HG03575 (cell line): ENCODE results near the gene LINGO3.
"Not testable (repeated sequence)": the region's sequence is repeated elsewhere in the genome, so short reads cannot be mapped to it uniquely, and the experiment has no call there.

Source experiments
- ATAC-seq: cut with Tn5 transposase; IDR thresholded peaks from one replicate; pipeline ENCODE4 v1.9.1; 2021; ENCODE audit not compliant: unreplicated experiment, insufficient number of reproducible peaks, low FRiP score; ENCODE audit errors: extremely low read depth

LINGO3 gene

GRCh38 chr19:2287585-2288337 is 20.2 kb downstream of the LINGO3 start:
- ATAC-seq: no peak

GRCh38 chr19:2286402-2287140 is 21.4 kb downstream of the LINGO3 start:
- ATAC-seq: no peak

DNA sequence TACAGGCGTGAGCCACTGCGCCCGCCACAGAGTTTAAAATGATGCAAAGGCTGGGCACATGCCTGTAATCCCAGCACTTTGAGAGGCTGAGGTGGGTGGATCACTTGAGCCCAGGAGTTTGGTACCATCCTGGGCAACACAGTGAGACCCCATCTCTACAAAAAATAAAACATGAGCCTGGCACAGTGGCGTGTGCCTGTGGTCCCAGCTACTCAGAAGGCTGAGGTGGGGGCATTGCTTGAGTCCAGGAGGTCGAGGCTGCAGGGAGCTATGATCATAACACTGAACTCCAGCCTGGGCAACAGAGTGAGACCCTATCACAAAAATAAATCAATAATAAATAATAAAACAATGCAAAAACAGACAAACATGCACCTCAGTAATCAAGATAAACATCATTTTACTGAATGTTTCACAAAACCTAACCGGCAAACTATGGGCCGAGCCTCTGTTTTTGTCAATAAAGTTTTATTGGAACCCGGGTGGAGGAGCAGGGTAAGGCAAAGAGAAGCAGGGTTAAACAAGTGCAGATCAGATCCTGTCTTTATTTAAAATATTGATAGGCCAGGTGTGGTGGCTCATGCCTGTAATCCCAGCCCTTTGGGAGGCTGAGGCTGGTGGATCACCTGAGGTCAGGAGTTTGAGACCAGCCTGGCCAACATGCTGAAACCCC is 24.0 kb downstream of the LINGO3 start:
- no peak for ATAC-seq

DNA sequence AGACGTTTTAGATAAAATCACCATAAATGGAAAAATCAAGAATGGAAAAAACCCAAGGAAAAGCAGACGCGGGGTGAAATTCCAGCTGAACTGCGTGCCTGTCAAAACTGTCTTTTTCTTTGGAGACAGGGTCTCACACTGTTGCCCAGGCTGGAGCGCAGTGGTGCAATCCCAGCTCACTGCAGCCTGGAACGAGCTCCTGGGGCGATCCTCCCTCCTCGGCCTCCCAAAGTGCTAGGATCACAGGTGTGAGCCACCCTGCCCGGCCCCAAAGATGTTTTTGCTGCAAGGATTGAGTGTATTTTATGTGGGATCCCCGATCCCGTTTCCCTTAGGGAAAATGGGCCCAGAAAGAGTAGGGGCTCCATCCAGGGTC is 25.1 kb downstream of the LINGO3 start:
- no peak for ATAC-seq

GRCh38 chr19:2282062-2282861 is 25.7 kb downstream of the LINGO3 start, which contains the start of gene PEAK3:
PEAK3 (minus strand) TSS chr19:2282175; CDS start chr19:2280931, 1,244 bp downstream.
- no peak for ATAC-seq

GRCh38 chr19:2281265-2282061 is 26.5 kb downstream of the LINGO3 start:
- not testable (repeated sequence) for ATAC-seq

DNA sequence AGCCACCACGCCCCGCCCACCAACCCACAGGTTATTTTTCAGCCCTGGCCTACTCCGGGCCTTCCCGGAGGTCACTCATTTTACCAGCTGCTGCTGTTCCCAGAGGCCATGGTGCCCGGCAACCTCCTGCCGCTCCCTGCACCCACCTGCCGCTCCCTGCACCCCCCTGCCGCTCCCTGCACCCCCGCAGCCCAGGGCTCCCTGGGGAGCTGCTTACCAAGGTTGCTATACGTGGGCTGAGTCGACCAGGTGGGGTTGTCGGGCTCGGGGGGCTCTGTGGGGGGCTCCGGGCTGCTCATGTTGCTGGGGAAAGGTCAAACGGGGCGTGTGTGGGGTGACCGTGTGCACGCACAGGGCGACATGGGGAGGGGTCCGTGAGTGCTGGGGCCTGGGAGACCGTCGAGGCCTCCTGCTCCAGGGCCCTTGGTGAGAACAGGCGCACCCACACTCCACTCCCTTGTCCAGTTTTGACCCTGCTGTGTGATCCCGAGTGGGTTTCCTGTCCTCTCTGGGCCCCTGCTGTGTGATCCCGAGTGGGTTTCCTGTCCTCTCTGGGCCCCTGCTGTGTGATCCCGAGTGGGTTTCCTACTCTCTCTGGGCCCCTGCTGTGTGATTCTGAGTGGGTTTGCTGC is 27.2 kb downstream of the LINGO3 start:
- no peak for ATAC-seq

GRCh38 chr19:2278459-2279158 is 29.3 kb downstream of the LINGO3 start:
- ATAC-seq: no peak

DNA sequence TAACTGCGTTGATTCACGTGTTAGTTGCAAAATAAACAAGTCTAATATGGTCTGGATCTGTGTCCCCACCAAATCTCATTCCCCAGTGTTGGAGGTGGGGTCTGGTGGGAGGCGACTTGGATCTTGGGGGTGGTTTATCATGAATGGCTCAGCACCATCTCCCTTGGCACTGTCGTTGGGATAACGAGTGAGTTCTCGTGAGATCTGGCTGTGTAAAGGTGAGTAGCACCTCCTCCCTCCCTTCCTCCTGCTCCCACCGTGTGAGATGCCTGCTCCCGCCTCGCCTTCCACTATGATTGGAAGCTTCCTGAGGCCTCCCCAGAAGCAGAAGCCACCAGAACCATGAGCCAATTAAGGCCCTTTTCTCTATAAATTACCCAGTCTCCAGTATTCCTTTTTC is 30.8 kb downstream of the LINGO3 start:
- ATAC-seq: no peak

DNA sequence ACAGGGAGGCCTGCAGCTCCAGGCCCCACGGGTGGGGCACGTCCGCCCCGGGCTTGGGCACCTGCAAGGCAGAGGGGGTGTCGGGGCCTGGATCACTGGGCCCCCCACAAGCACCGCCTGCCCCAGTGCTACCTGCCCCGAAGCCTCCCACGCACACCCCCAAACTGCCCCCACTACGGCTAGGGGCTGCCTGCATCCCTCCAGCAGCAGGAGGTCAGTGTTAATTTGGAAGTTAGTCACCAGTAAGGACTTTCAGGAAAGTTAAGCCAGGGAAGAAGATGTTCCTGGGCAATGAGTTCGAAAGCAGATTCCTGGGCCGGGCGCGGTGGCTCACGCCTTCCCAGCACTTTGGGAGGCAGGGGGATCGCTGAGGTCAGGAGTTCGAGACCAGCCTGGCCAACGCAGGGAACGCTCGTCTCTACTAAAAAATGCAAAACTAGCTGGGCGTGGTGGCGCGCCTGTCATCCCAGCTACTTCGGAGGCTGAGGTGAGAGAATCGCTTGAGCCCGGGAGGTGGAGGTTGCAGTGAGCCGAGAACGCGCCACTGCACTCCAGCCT is 31.4 kb downstream of the LINGO3 start:
- ATAC-seq: no peak

DNA sequence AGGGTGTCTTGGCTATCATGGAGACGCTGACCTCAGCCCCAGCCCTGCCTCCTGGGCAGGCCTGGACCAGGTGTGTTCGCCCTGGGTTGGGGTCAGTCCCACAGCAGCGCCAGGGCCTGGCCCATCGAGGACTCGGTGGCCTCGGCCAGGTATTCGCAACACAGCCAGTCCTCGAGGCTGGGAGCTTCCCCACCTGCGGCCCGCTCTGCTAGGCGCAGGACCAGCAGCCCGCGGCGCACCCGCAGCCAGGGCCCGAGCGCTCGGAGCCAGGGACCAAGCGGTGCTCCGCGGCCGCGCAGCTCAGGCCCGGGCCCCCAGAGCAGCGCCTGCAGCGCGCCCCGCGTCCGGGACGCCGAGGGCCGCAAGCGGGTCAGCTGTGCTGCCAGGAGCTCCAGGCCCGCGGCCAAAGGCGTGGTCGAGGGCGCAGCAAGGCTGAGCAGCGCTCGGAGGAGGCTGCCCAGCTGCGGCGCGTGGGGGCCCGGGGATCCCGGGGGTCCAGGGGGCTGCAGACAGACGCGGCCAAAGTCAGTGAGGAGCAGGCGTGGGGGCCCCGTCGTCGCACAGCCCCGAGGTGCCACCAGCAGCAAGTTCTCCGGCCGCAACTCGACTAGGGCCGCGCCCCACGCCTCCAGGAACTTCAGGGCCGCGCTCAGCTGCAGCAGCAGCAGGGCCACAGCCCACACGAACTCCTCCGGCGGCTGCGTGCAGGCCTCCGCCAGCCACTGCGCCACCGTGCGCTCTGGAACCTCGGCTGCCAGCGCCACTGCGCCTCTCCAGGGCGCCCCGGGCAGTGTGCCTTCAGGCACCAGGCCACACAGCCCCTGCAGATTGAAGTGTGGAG is 32.1 kb downstream of the LINGO3 start:
- no peak for ATAC-seq

DNA sequence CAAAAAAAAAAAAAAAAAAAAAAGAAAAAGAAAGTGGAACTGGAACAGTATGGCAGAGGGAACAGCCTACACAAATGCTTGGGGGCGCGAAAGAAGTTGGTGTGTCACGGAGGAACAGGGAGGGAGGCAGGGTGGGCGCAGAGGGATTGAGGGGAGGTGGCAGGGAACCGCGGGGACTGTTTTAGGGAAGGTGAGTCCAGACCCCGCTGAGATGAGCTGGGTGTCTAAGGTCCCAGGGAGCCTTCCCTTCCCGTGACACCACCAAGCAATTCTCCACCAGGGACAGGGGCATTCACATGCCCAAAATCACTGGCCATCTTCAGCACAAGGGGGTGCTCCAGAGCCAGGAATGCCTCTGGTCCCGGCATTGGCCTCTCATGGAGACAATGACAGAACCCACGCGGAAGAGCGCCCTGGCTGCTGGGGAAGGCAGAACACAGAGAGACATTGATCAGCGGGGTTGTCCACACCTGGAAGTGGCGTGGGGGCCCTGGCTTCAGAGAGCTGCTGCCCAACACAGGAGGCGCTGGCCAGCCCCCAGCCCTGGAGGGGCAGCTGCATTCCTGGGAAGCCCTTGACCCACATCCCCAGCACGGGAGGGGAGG is 32.9 kb downstream of the LINGO3 start:
- ATAC-seq: no peak

DNA sequence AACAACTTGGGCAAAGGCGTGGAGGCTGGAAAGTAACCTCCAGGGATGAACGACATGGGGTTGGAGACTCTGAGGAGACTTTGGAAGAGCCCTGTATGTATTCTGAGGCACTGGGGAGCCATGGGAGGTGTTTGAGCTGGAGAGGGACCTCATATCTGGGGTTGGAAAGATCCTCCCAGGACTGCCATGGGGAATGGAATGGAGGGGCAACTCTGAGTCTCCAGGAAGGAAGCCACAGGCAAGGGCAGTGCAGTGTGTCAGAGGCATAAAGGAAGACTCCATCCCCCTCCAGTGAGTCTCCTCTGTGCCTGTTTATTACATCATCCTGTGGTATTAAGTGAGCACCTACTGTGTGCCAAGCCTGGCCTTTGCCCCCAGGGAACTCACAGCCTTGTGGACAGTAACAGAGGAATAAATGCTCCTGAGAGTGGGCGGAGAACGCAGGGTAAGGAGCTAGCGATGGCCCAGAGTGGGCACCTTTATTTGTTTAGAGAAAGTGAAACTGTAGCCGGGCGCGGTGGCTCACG is 33.7 kb downstream of the LINGO3 start:
- no peak for ATAC-seq

- no peak for ATAC-seq
These were observed 34.4 kb downstream of the LINGO3 start for GRCh38 chr19:2273356-2274184.
